CD4-positive, CD25-positive, alpha-beta regulatory T cell (primary cell): ENCODE results near the gene ARL5A. TPM values are rescaled to one million over a fixed set of nuclear protein-coding genes. Genes with fewer than 3 reads are reported as not detected.

Experiments
- ATAC-seq, 2 donors: fragments of 150-1000 bp; cut with Tn5 transposase; one replicate each; pipeline ENCODE4 v1.10.0; 2021; ENCODE audit warnings: low read depth in 2 of 2, moderate number of reproducible peaks in 2 of 2, moderate library complexity in 1 of 2
- DNase-seq, 3 donors: peaks; one replicate each; pipeline versions ENCODE4 v3.0.0 to v3.0.0-alpha.2; 2012 to 2022; ENCODE audit warnings: mixed read lengths in 1 of 3
- H3K27ac ChIP-seq: one replicate; pipeline ENCODE4 v1.7.0; 2013; ENCODE audit warnings: mild to moderate bottlenecking, low read length; ENCODE audit not compliant: insufficient read depth, poor library complexity, severe bottlenecking
- H3K27me3 ChIP-seq: one replicate; pipeline ENCODE4 v1.7.0; 2013; ENCODE audit warnings: low read length; ENCODE audit not compliant: control insufficient read depth, insufficient read depth
- H3K36me3 ChIP-seq: one replicate; pipeline ENCODE4 v1.7.0; 2013; ENCODE audit warnings: mild to moderate bottlenecking, low read length, moderate library complexity; ENCODE audit not compliant: control insufficient read depth, insufficient read depth
- H3K4me1 ChIP-seq: 2 replicates; pipeline ENCODE4 v1.7.0; 2013; ENCODE audit warnings: mild to moderate bottlenecking, low read length; ENCODE audit not compliant: insufficient read depth, control insufficient read depth, poor library complexity, severe bottlenecking
- H3K4me3 ChIP-seq: one replicate; pipeline ENCODE4 v1.7.0; 2013; ENCODE audit warnings: low read depth, mild to moderate bottlenecking, low read length, moderate library complexity
- H3K9me3 ChIP-seq, 2 experiments: 1 replicate in 1 of 2; 2 replicates in 1 of 2; pipeline ENCODE4 v1.7.0; 2013; ENCODE audit warnings: low read length in 2 of 2, mild to moderate bottlenecking in 1 of 2, moderate library complexity in 1 of 2; ENCODE audit not compliant: control insufficient read depth in 2 of 2
- H3K27ac Mint-ChIP-seq, 3 donors: one replicate each; pipeline ENCODE4 v1.8.0; 2020 to 2022; ENCODE audit warnings: mild to moderate bottlenecking in 3 of 3, mixed read lengths in 3 of 3, moderate library complexity in 2 of 3
- H3K27me3 Mint-ChIP-seq: one replicate; pipeline ENCODE4 v1.8.0; 2022; ENCODE audit warnings: mild to moderate bottlenecking, mixed read lengths
- H3K36me3 Mint-ChIP-seq: one replicate; pipeline ENCODE4 v1.8.0; 2020; ENCODE audit warnings: mixed read lengths
- H3K4me1 Mint-ChIP-seq, 4 donors: one replicate each; pipeline ENCODE4 v1.8.0; 2020 to 2022; ENCODE audit warnings: mixed read lengths in 4 of 4, mild to moderate bottlenecking in 1 of 4
- H3K4me3 Mint-ChIP-seq, 4 donors: one replicate each; pipeline ENCODE4 v1.8.0; 2020 to 2022; ENCODE audit warnings: mild to moderate bottlenecking in 4 of 4, mixed read lengths in 4 of 4, moderate library complexity in 3 of 4
- H3K9me3 Mint-ChIP-seq, 7 donors: one replicate each; pipeline ENCODE4 v1.8.0; 2020 to 2022; ENCODE audit warnings: mixed read lengths in 7 of 7, mild to moderate bottlenecking in 3 of 7, moderate library complexity in 2 of 7
- polyA plus RNA-seq, 4 donors: library from polyadenylated mRNA; unstranded; fragments of 300-500 nt; fragmentation: Illumina TruSeq; gene quantifications; one replicate each; pipeline ENCODE4 v1.2.3, GENCODE V29; 2021
- total RNA-seq: library from RNA; stranded (reverse); gene quantifications from one replicate; pipeline ENCODE4 v1.2.3, GENCODE V29; 2022

The ARL5A gene
- total and polyA plus RNA-seq, 5 donors from 2014 or later: 27.3 to 90.5 (median 68.2) TPM

DNA sequence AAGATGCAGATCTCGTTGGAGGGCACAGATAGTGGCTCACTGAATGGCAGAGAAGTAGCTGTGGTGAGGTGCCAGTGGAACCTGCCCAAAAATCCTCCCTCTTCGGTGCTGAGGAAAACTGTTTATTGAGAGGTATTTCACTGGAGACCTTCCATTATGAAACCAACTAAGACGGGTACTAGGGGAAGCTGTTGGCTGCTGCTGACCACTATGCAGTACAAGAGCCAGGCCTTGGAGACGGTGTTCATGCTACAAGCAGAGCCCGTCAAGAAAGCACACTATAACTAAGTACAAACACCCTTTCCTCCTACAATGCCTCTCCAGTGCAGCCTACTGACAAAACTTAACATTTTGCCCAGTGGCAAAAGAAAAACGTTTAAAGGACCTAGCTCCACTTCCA is 4.6 kb downstream of the ARL5A start:
- Mint-ChIP-seq H3K27ac (no peak overlapping the region), H3K27me3 (peaks cover 10% of the 10 kb centered on the region)
- peaks cover 45% of the 10 kb centered on the region for H3K4me1 ChIP-seq

DNA sequence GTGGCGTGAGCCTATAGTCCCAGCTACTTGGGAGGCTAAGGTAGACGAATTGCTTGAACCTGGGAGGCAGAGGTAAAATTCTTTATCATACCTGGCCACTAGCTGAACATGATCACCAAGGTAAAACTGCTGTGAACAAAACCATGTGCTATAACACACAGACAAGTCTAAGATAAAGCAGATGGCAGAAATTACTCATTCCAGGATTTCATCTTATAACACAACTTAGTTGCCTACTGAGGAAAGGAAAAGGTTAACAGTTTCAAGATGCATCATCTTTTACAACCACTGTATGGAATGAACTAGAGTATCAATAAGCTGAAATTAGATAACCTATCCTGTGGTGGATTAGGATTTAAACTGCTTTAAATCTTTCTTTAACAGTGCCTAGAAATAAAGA is 8.3 kb downstream of the ARL5A start:
- H3K4me3 ChIP-seq: no peak overlapping the region
- no peaks in the 10 kb centered on the region for H3K27me3 ChIP-seq
- H3K9me3 Mint-ChIP-seq: no peaks in the 10 kb centered on the region
- no peak overlapping the region for H3K27ac Mint-ChIP-seq
- peaks cover 14% of the 10 kb centered on the region for H3K36me3 Mint-ChIP-seq
- no peak overlapping the region for H3K4me3 Mint-ChIP-seq
- no peak overlapping the region for H3K27ac ChIP-seq
- ATAC-seq (no peak), DNase-seq (peak in 1 of 3 donors; percentile 42)
- peaks cover 31 to 84% (median 51%) of the 10 kb centered on the region in 4 donors for H3K4me1 Mint-ChIP-seq
- H3K27me3 Mint-ChIP-seq: no peaks in the 10 kb centered on the region
- peaks cover under 1% of the 10 kb centered on the region for H3K36me3 ChIP-seq
- H3K4me1 ChIP-seq: peaks cover 17% of the 10 kb centered on the region
- no peaks in the 10 kb centered on the region for H3K9me3 ChIP-seq

More for the DNA sequence above, 4.6 kb downstream of the ARL5A start:
- peaks cover 7% of the 10 kb centered on the region for H3K36me3 Mint-ChIP-seq
- H3K9me3 Mint-ChIP-seq: peaks cover 0 to 1% (median 0%) of the 10 kb centered on the region in 7 donors
- no peak overlapping the region for H3K27ac ChIP-seq
- no peaks in the 10 kb centered on the region for H3K9me3 ChIP-seq
- H3K36me3 ChIP-seq: no peaks in the 10 kb centered on the region
- H3K27me3 ChIP-seq: no peaks in the 10 kb centered on the region
- ATAC-seq: no peak
- H3K4me3 Mint-ChIP-seq: peak overlapping the region in 3 of 4 donors; percentile 6 to 69 (median 53)
- peaks cover 38 to 85% (median 67%) of the 10 kb centered on the region in 4 donors for H3K4me1 Mint-ChIP-seq
- DNase-seq: no peak
- H3K4me3 ChIP-seq: peak overlapping the region; percentile 38

DNA sequence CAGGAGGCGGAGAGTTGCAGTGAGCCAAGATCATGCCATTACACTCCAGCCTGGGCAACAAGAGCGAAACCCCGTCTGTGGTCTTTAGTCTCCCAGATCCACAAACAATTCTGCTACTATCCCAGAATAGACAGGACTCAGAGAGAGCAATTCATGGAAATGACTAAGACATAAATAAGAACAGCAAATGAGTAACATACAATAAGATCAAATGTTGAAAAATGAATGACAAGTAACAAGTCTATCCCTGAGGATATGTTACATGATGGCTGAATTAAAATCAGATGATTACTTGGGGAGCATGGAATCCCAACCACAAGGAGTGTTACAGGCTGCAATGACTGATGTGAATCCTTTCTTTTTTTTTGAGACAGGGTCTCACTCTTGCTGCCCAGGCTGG is 10.3 kb downstream of the ARL5A start:
- no peak overlapping the region for H3K27ac Mint-ChIP-seq
- no peaks in the 10 kb centered on the region for H3K9me3 Mint-ChIP-seq
- DNase-seq: no peak
- H3K4me1 Mint-ChIP-seq: peaks cover 30 to 64% (median 36%) of the 10 kb centered on the region in 4 donors
- H3K27me3 ChIP-seq: no peaks in the 10 kb centered on the region
- H3K36me3 Mint-ChIP-seq: peaks cover 14% of the 10 kb centered on the region
- no peak overlapping the region for H3K27ac ChIP-seq
- peaks cover 20% of the 10 kb centered on the region for H3K36me3 ChIP-seq
- no peak overlapping the region for H3K4me3 Mint-ChIP-seq
- no peak for ATAC-seq
- no peaks in the 10 kb centered on the region for H3K9me3 ChIP-seq
- no peaks in the 10 kb centered on the region for H3K27me3 Mint-ChIP-seq
- no peak overlapping the region for H3K4me3 ChIP-seq
- no peaks in the 10 kb centered on the region for H3K4me1 ChIP-seq

DNA sequence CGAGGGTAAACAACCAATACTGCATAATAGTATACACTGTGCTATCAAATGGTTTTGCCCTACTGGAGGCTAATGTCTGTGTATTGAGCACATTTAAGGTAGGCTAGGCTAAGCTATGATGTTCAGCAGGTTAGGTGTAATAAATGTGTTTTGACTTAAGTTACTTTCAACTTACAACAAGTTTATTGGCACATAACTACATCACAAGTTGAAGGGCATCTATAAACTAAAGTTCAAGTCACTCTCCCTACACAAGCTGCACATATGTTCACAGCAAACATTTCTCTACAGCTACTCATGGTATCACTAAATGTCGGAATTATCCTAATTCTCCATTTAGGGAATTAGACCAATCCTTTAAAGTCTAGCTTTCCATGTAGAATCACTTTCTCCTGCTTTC is 11.4 kb downstream of the ARL5A start:
- H3K9me3 Mint-ChIP-seq: peaks cover 0 to 2% (median 0%) of the 10 kb centered on the region in 7 donors
- H3K27me3 ChIP-seq: no peaks in the 10 kb centered on the region
- no peaks in the 10 kb centered on the region for H3K4me1 ChIP-seq
- H3K36me3 ChIP-seq: peaks cover 30% of the 10 kb centered on the region
- no peak overlapping the region for H3K27ac Mint-ChIP-seq
- no peak overlapping the region for H3K4me3 Mint-ChIP-seq
- H3K4me3 ChIP-seq: no peak overlapping the region
- peaks cover 24 to 54% (median 29%) of the 10 kb centered on the region in 4 donors for H3K4me1 Mint-ChIP-seq
- peaks cover 18% of the 10 kb centered on the region for H3K36me3 Mint-ChIP-seq
- no peaks in the 10 kb centered on the region for H3K27me3 Mint-ChIP-seq
- no peak overlapping the region for H3K27ac ChIP-seq
- DNase-seq (no peak), ATAC-seq (no peak)
- H3K9me3 ChIP-seq: no peaks in the 10 kb centered on the region

DNA sequence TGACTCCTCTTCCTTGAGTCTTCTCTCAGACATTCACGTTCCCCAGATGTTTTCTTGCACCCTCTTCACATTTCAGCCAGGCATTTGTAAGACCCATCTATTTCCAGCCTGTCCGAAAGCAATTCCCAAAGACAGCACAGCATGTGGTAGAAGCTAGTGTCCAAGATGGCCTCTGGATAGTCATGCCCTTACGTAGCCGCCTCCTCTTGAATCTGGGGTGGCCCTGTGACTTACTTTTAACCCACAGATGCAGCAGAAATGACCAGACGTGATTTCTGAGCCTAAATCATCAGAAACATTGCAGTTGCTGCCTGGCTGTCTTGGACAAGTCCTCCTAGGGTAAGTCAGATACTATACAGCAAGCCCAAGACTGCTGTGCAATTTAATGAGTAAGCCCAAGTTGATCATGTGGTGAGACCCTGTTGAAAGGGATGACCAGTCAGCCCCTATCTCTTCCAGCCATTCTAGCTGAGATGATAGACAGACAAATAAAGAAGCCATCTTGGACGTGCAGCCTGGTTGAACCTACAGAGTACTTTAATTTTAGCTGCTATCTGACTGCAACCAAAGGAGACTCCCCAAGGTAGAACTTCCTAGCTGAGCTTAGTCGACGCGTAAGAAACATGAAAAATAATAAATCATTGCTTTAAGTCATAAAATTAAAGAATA is 12.3 kb downstream of the ARL5A start:
- no peak overlapping the region for H3K27ac Mint-ChIP-seq
- Histone ChIP-seq H3K9me3 (no peaks in the 10 kb centered on the region), H3K27ac (no peak overlapping the region), H3K4me1 (no peaks in the 10 kb centered on the region), H3K4me3 (no peak overlapping the region), H3K27me3 (no peaks in the 10 kb centered on the region), H3K36me3 (peaks cover 37% of the 10 kb centered on the region)
- peaks cover 0 to 2% (median 0%) of the 10 kb centered on the region in 7 donors for H3K9me3 Mint-ChIP-seq
- no peaks in the 10 kb centered on the region for H3K27me3 Mint-ChIP-seq
- ATAC-seq (no peak), DNase-seq (no peak)
- H3K4me3 Mint-ChIP-seq: peak overlapping the region in 1 of 4 donors; percentile 24
- peaks cover 20 to 47% (median 25%) of the 10 kb centered on the region in 4 donors for H3K4me1 Mint-ChIP-seq
- peaks cover 22% of the 10 kb centered on the region for H3K36me3 Mint-ChIP-seq

DNA sequence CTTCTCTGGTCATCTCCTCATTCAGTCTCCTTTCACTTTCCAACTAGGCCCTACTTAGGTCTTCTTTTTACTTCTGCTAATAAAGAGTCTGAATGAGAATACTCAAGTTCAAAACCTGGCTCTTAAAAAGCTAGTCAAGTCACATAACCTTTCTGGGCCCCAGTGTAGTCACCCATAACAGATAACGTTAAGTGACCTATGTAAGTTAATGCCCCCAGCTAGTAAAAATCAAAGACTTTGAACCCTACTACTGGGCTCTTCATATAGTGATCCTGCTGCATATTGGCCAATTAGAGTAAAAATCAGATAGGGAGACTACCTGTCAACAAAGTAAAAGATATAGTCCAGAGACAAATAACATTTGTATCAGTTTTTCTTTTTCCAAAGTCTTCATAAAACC is 17.7 kb downstream of the ARL5A start:
- Mint-ChIP-seq H3K27ac (peak overlapping the region in 2 of 3 donors; percentile 23 to 87), H3K27me3 (no peaks in the 10 kb centered on the region), H3K4me1 (peaks cover 10 to 15% (median 12%) of the 10 kb centered on the region in 4 donors), H3K4me3 (no peak overlapping the region), H3K9me3 (peaks cover 0 to 2% (median 0%) of the 10 kb centered on the region in 7 donors), H3K36me3 (peaks cover 22% of the 10 kb centered on the region)
- Histone ChIP-seq H3K4me3 (no peak overlapping the region), H3K9me3 (no peaks in the 10 kb centered on the region), H3K27ac (no peak overlapping the region), H3K27me3 (no peaks in the 10 kb centered on the region), H3K4me1 (peaks cover 17% of the 10 kb centered on the region), H3K36me3 (peaks cover 59% of the 10 kb centered on the region)
- ATAC-seq (no peak), DNase-seq (no peak)

DNA sequence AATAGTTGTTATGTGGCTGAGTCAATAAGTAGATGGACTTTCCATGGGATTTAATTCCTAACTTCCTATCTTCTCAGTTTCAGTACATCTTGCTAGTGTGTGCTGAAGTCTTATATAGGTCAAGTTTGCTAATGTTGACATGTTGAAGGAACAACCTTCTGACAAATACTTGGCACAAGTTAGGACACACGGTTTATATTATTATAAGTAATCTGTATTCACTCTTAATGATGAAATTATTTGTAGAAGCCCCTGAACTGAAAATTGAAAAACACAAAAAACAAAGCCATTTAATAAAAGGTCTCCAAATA is 19.2 kb downstream of the ARL5A start:
- H3K27ac ChIP-seq: peak overlapping the region; percentile 30
- peak overlapping the region in 2 of 3 donors; percentile 12 to 53 for H3K27ac Mint-ChIP-seq

More for the DNA sequence above, 19.2 kb downstream of the ARL5A start:
- H3K27me3 ChIP-seq: no peaks in the 10 kb centered on the region
- peaks cover 59% of the 10 kb centered on the region for H3K36me3 ChIP-seq
- DNase-seq (no peak), ATAC-seq (no peak)
- no peak overlapping the region for H3K4me3 ChIP-seq
- Mint-ChIP-seq H3K9me3 (peaks cover 0 to 2% (median 0%) of the 10 kb centered on the region in 7 donors), H3K4me3 (no peak overlapping the region), H3K27me3 (no peaks in the 10 kb centered on the region), H3K4me1 (peaks cover 7 to 13% (median 9%) of the 10 kb centered on the region in 4 donors), H3K36me3 (peaks cover 22% of the 10 kb centered on the region)
- H3K9me3 ChIP-seq: no peaks in the 10 kb centered on the region
- peaks cover 17% of the 10 kb centered on the region for H3K4me1 ChIP-seq
